ENCODE measurements around the gene CYP2C19. TPM values are rescaled to one million over a fixed set of nuclear protein-coding genes. Genes with fewer than 3 reads are reported as not detected.
"Not testable (repeated sequence)": the region's sequence is repeated elsewhere in the genome, so short reads cannot be mapped to it uniquely, and the experiment has no call there.

The CYP2C19 gene
- total RNA-seq = not detected

GRCh38 chr10:94762393-94762792 is at the start of gene CYP2C19:
Gene CYP2C19 (plus strand): TSS chr10:94762681. CDS start chr10:94762706, 25 bp downstream.
- CTCF ChIA-PET = no interaction called here
- peaks cover 2% of the 10 kb centered on the region for H3K9me3 Mint-ChIP-seq (ENCODE audit: low read depth)
- DNase-seq = no peak
- H3K27me3 Mint-ChIP-seq = no peaks in the 10 kb centered on the region
- no peak within 1 kb of the TSS for H3K4me3 Mint-ChIP-seq
- no peaks in the 10 kb centered on the region for H3K36me3 Mint-ChIP-seq
- H3K4me1 Mint-ChIP-seq = no peaks in the 10 kb centered on the region
- ATAC-seq = no peak
- H3K27ac Mint-ChIP-seq = no peak within 1 kb of the TSS

GRCh38 chr10:94725871-94726270 is 36.6 kb upstream of the CYP2C19 start:
- Mint-ChIP-seq H3K4me3 (no peak overlapping the region), H3K27ac (no peak overlapping the region), H3K36me3 (no peaks in the 10 kb centered on the region), H3K27me3 (no peaks in the 10 kb centered on the region), H3K4me1 (no peaks in the 10 kb centered on the region), H3K9me3 (ENCODE audit: low read depth) (no peaks in the 10 kb centered on the region)
- ATAC-seq = no peak
- DNase-seq = no peak
- CTCF ChIA-PET = no interaction called here

GRCh38 chr10:94735197-94735596 is 27.3 kb upstream of the CYP2C19 start:
- no peaks in the 10 kb centered on the region for H3K9me3 Mint-ChIP-seq (ENCODE audit: low read depth)
- DNase-seq = no peak
- H3K36me3 Mint-ChIP-seq = no peaks in the 10 kb centered on the region
- CTCF ChIA-PET = no interaction called here
- H3K27me3 Mint-ChIP-seq = no peaks in the 10 kb centered on the region
- no peak overlapping the region for H3K4me3 Mint-ChIP-seq
- no peak overlapping the region for H3K27ac Mint-ChIP-seq
- H3K4me1 Mint-ChIP-seq = no peaks in the 10 kb centered on the region
- no peak for ATAC-seq

- DNase-seq = no peak
- no peak overlapping the region for H3K27ac Mint-ChIP-seq
- H3K27me3 Mint-ChIP-seq = no peaks in the 10 kb centered on the region
- H3K4me3 Mint-ChIP-seq = no peak overlapping the region
- CTCF ChIA-PET = no interaction called here
- H3K4me1 Mint-ChIP-seq = no peaks in the 10 kb centered on the region
- H3K36me3 Mint-ChIP-seq = no peaks in the 10 kb centered on the region
- no peak for ATAC-seq
- no peaks in the 10 kb centered on the region for H3K9me3 Mint-ChIP-seq (ENCODE audit: low read depth)
Measured at GRCh38 chr10:94738588-94738987, 23.9 kb upstream of the CYP2C19 start.

- DNase-seq (no peak), ATAC-seq (no peak)
- no peaks in the 10 kb centered on the region for H3K4me1 Mint-ChIP-seq
- no peak overlapping the region for H3K4me3 Mint-ChIP-seq
- CTCF ChIA-PET = no interaction called here
- H3K36me3 Mint-ChIP-seq = no peaks in the 10 kb centered on the region
- H3K27ac Mint-ChIP-seq = no peak overlapping the region
- no peaks in the 10 kb centered on the region for H3K27me3 Mint-ChIP-seq
- peaks cover 2% of the 10 kb centered on the region for H3K9me3 Mint-ChIP-seq (ENCODE audit: low read depth)
Measured at GRCh38 chr10:94747137-94747536, 15.3 kb upstream of the CYP2C19 start.

- no peak overlapping the region for H3K27ac Mint-ChIP-seq
- CTCF ChIA-PET = no interaction called here
- H3K36me3 Mint-ChIP-seq = no peaks in the 10 kb centered on the region
- H3K27me3 Mint-ChIP-seq = no peaks in the 10 kb centered on the region
- no peak for DNase-seq
- no peak overlapping the region for H3K4me3 Mint-ChIP-seq
- peaks cover 4% of the 10 kb centered on the region for H3K9me3 Mint-ChIP-seq (ENCODE audit: low read depth)
- no peak for ATAC-seq
- H3K4me1 Mint-ChIP-seq = no peaks in the 10 kb centered on the region
Measured at GRCh38 chr10:94747838-94748237, 14.6 kb upstream of the CYP2C19 start.

- H3K4me3 Mint-ChIP-seq = no peak overlapping the region
- no peak overlapping the region for H3K27ac Mint-ChIP-seq
- peaks cover 3% of the 10 kb centered on the region for H3K9me3 Mint-ChIP-seq (ENCODE audit: low read depth)
- DNase-seq = no peak
- no peaks in the 10 kb centered on the region for H3K27me3 Mint-ChIP-seq
- ATAC-seq = no peak
- CTCF ChIA-PET = no interaction called here
- no peaks in the 10 kb centered on the region for H3K36me3 Mint-ChIP-seq
- no peaks in the 10 kb centered on the region for H3K4me1 Mint-ChIP-seq
Measured at GRCh38 chr10:94757916-94758315, 4.6 kb upstream of the CYP2C19 start.

GRCh38 chr10:94760586-94761178 is 1.8 kb upstream of the CYP2C19 start:
- CTCF ChIA-PET = interaction anchor here (0.6 kb wide), 1 partner anchor 93 kb away, joined by 3 read pairs; no protein-coding TSS in a partner anchor
- no peak for DNase-seq
- H3K9me3 Mint-ChIP-seq (ENCODE audit: low read depth) = peaks cover 5% of the 10 kb centered on the region
- ATAC-seq = no peak
- no peak overlapping the region for H3K27ac Mint-ChIP-seq
- H3K4me1 Mint-ChIP-seq = no peaks in the 10 kb centered on the region
- H3K4me3 Mint-ChIP-seq = no peak overlapping the region
- no peaks in the 10 kb centered on the region for H3K36me3 Mint-ChIP-seq
- H3K27me3 Mint-ChIP-seq = no peaks in the 10 kb centered on the region

GRCh38 chr10:94775425-94775824 is 12.9 kb downstream of the CYP2C19 start:
- H3K9me3 Mint-ChIP-seq (ENCODE audit: low read depth); ATAC-seq; H3K27me3 Mint-ChIP-seq; DNase-seq; CTCF ChIA-PET; H3K36me3 Mint-ChIP-seq; H3K4me1 Mint-ChIP-seq; H3K4me3 Mint-ChIP-seq; H3K27ac Mint-ChIP-seq: not testable (repeated sequence)

GRCh38 chr10:94777886-94778458 is 15.5 kb downstream of the CYP2C19 start:
- no peaks in the 10 kb centered on the region for H3K36me3 Mint-ChIP-seq
- no peaks in the 10 kb centered on the region for H3K4me1 Mint-ChIP-seq
- H3K27me3 Mint-ChIP-seq = no peaks in the 10 kb centered on the region
- H3K9me3 Mint-ChIP-seq (ENCODE audit: low read depth) = no peaks in the 10 kb centered on the region
- CTCF ChIA-PET = no interaction called here
- no peak overlapping the region for H3K4me3 Mint-ChIP-seq
- no peak for ATAC-seq
- no peak for DNase-seq
- no peak overlapping the region for H3K27ac Mint-ChIP-seq

- Mint-ChIP-seq H3K27ac (no peak overlapping the region), H3K36me3 (no peaks in the 10 kb centered on the region), H3K9me3 (ENCODE audit: low read depth) (no peaks in the 10 kb centered on the region), H3K4me3 (no peak overlapping the region), H3K27me3 (no peaks in the 10 kb centered on the region), H3K4me1 (no peaks in the 10 kb centered on the region)
- CTCF ChIA-PET = no interaction called here
- DNase-seq (no peak), ATAC-seq (no peak)
Measured at GRCh38 chr10:94780844-94781243, 18.4 kb downstream of the CYP2C19 start.

- CTCF ChIA-PET = no interaction called here
- Mint-ChIP-seq H3K4me3 (no peak overlapping the region), H3K27me3 (no peaks in the 10 kb centered on the region), H3K9me3 (ENCODE audit: low read depth) (peaks cover 3% of the 10 kb centered on the region), H3K36me3 (no peaks in the 10 kb centered on the region), H3K4me1 (no peaks in the 10 kb centered on the region), H3K27ac (no peak overlapping the region)
- no peak for DNase-seq
- ATAC-seq = no peak
Measured at GRCh38 chr10:94784256-94784655, 21.8 kb downstream of the CYP2C19 start.

- CTCF ChIA-PET = no interaction called here
- Mint-ChIP-seq H3K27me3 (no peaks in the 10 kb centered on the region), H3K4me1 (no peaks in the 10 kb centered on the region), H3K9me3 (ENCODE audit: low read depth) (peaks cover 3% of the 10 kb centered on the region), H3K27ac (no peak overlapping the region), H3K36me3 (no peaks in the 10 kb centered on the region), H3K4me3 (no peak overlapping the region)
- DNase-seq (no peak), ATAC-seq (no peak)
Measured at GRCh38 chr10:94785211-94785610, 22.7 kb downstream of the CYP2C19 start.

GRCh38 chr10:94800551-94800950 is 38.1 kb downstream of the CYP2C19 start:
- H3K4me3 Mint-ChIP-seq, H3K4me1 Mint-ChIP-seq, CTCF ChIA-PET: not testable (repeated sequence)

GRCh38 chr10:94803307-94803706 is 40.8 kb downstream of the CYP2C19 start:
- H3K4me1 Mint-ChIP-seq = no peaks in the 10 kb centered on the region
- no peaks in the 10 kb centered on the region for H3K27me3 Mint-ChIP-seq
- ATAC-seq (no peak), DNase-seq (no peak)
- H3K27ac Mint-ChIP-seq = no peak overlapping the region
- H3K4me3 Mint-ChIP-seq = no peak overlapping the region
- H3K9me3 Mint-ChIP-seq (ENCODE audit: low read depth) = peaks cover 6% of the 10 kb centered on the region
- CTCF ChIA-PET = no interaction called here
- no peaks in the 10 kb centered on the region for H3K36me3 Mint-ChIP-seq

More at GRCh38 chr10:94800551-94800950, 38.1 kb downstream of the CYP2C19 start:
- not testable (repeated sequence) for ATAC-seq; H3K27me3 Mint-ChIP-seq; H3K27ac Mint-ChIP-seq; DNase-seq; H3K9me3 Mint-ChIP-seq (ENCODE audit: low read depth); H3K36me3 Mint-ChIP-seq

All from activated CD8-positive, alpha-beta memory T cell treated with anti-CD3 and anti-CD28 coated beads, Interleukin-2, amount 10 ng/mL, durations not matched to agents 7 days and 5 days (primary cell).